Chondrocyte (in vitro differentiated cells): ENCODE data around the gene GNG12. TPM values are rescaled to one million over a fixed set of nuclear protein-coding genes. Genes with fewer than 3 reads are reported as not detected.
A peak's percentile ranks its signal among the peaks of the same experiment; 100 is the strongest.

ENCODE experiments used
- DNase-seq: peaks from one replicate; pipeline ENCODE4 v3.0.0; 2021; ENCODE audit warnings: mixed read lengths, low spot score
- H3K27ac Mint-ChIP-seq: one replicate; pipeline ENCODE4 v1.8.0; 2021; ENCODE audit warnings: mild to moderate bottlenecking, moderate library complexity, mixed read lengths; ENCODE audit not compliant: unreplicated experiment
- H3K27me3 Mint-ChIP-seq: 2 replicates; pipeline ENCODE4 v1.8.0; 2021; ENCODE audit warnings: low read depth, mixed read lengths
- H3K36me3 Mint-ChIP-seq: 2 replicates; pipeline ENCODE4 v1.8.0; 2021; ENCODE audit warnings: low read depth, mixed read lengths
- H3K4me1 Mint-ChIP-seq: 2 replicates; pipeline ENCODE4 v1.8.0; 2021; ENCODE audit warnings: low read depth, mild to moderate bottlenecking, mixed read lengths
- H3K4me3 Mint-ChIP-seq: one replicate; pipeline ENCODE4 v1.8.0; 2021; ENCODE audit warnings: mild to moderate bottlenecking, moderate library complexity, mixed read lengths; ENCODE audit not compliant: unreplicated experiment
- H3K9me3 Mint-ChIP-seq: 2 replicates; pipeline ENCODE4 v1.8.0; 2021; ENCODE audit warnings: low read depth, mixed read lengths
- CTCF ChIP-seq: fragments of 200-600 bp; sonication (generic); IDR thresholded peaks from 2 replicates; pipeline ENCODE4 v1.5.0; 2021; ENCODE audit warnings: antibody characterized with exemption, mild to moderate bottlenecking, moderate library complexity
- total RNA-seq: library from RNA; stranded (reverse); gene quantifications from 3 replicates; pipeline ENCODE4 v1.2.1, GENCODE V29; 2021

Gene GNG12
- total RNA-seq, 1 donor from 2014 or later = 91.5 TPM

- TF ChIP-seq CTCF = no peak
- Mint-ChIP-seq H3K36me3 (peaks cover 2% of the 10 kb centered on the region), H3K27me3 (no peaks in the 10 kb centered on the region), H3K4me3 (no peak overlapping the region), H3K9me3 (peaks cover 2% of the 10 kb centered on the region), H3K27ac (peak overlapping the region; percentile 93), H3K4me1 (peaks cover 79% of the 10 kb centered on the region)
- no peak for DNase-seq
Measured at GRCh38 chr1:67711855-67712212, 121.4 kb downstream of the GNG12 start.

GRCh38 chr1:67711158-67711854, 122.0 kb downstream of the GNG12 start:
- Mint-ChIP-seq H3K9me3 (peaks cover 4% of the 10 kb centered on the region), H3K27ac (peak overlapping the region; percentile 93), H3K4me3 (no peak overlapping the region), H3K36me3 (peaks cover 5% of the 10 kb centered on the region), H3K27me3 (no peaks in the 10 kb centered on the region), H3K4me1 (peaks cover 78% of the 10 kb centered on the region)
- DNase-seq = no peak
- no peak for TF ChIP-seq CTCF

GRCh38 chr1:67710417-67710816, 122.8 kb downstream of the GNG12 start:
- no peak for DNase-seq
- no peak for TF ChIP-seq CTCF
- Mint-ChIP-seq H3K27ac (peak overlapping the region; percentile 93), H3K4me3 (peak overlapping the region; percentile 37), H3K36me3 (peaks cover 11% of the 10 kb centered on the region), H3K4me1 (peaks cover 78% of the 10 kb centered on the region), H3K9me3 (peaks cover 4% of the 10 kb centered on the region), H3K27me3 (no peaks in the 10 kb centered on the region)

GRCh38 chr1:67708606-67709005, 124.7 kb downstream of the GNG12 start:
- no peak for DNase-seq
- Mint-ChIP-seq H3K9me3 (peaks cover 4% of the 10 kb centered on the region), H3K27ac (no peak overlapping the region), H3K27me3 (no peaks in the 10 kb centered on the region), H3K4me1 (peaks cover 62% of the 10 kb centered on the region), H3K36me3 (peaks cover 20% of the 10 kb centered on the region), H3K4me3 (no peak overlapping the region)
- no peak for TF ChIP-seq CTCF

- peak overlapping the region; percentile 89 for H3K27ac Mint-ChIP-seq
- TF ChIP-seq CTCF = no peak
- no peak overlapping the region for H3K4me3 Mint-ChIP-seq
- DNase-seq = no peak
- peaks cover 4% of the 10 kb centered on the region for H3K9me3 Mint-ChIP-seq
- peaks cover 50% of the 10 kb centered on the region for H3K4me1 Mint-ChIP-seq
- H3K36me3 Mint-ChIP-seq = peaks cover 25% of the 10 kb centered on the region
- no peaks in the 10 kb centered on the region for H3K27me3 Mint-ChIP-seq
Measured at GRCh38 chr1:67705735-67706453, 127.4 kb downstream of the GNG12 start.
